Gastrocnemius medialis (tissue), 4 donors: Measurements from ENCODE around the gene DSG2. TPM values are rescaled to one million over a fixed set of nuclear protein-coding genes. Genes with fewer than 3 reads are reported as not detected.

Experiments used
- ATAC-seq, 2 donors: fragments of 150-250 bp; one replicate each; pipeline ENCODE4 v1.9.1; 2016
- DNase-seq, 2 donors: peaks; one replicate each; pipeline ENCODE4 v3.0.0-alpha.2; 2019
- H3K27ac ChIP-seq, 4 donors: fragments of 200-600 bp; sonication (generic); 1 replicate in 1 of 4; 2 replicates in 3 of 4; pipeline ENCODE4 v1.5.1; 2016 to 2018; ENCODE audit warnings: mild to moderate bottlenecking in 2 of 4, moderate library complexity in 1 of 4
- H3K27me3 ChIP-seq, 3 donors: fragments of 200-600 bp; sonication (generic) in 2 of 3; 1 replicate in 1 of 3; 2 replicates in 2 of 3; pipeline versions ENCODE4 v1.5.1 to v1.6.0; 2016 to 2019; ENCODE audit warnings: mild to moderate bottlenecking in 1 of 3, moderate library complexity in 1 of 3
- H3K36me3 ChIP-seq, 2 donors: fragments of 200-600 bp; sonication (generic) in 1 of 2; one replicate each; pipeline ENCODE4 v1.5.1; 2017 to 2018
- H3K4me1 ChIP-seq, 2 donors: fragments of 200-600 bp; sonication (generic) in 1 of 2; one replicate each; pipeline ENCODE4 v1.5.1; 2016 to 2017; ENCODE audit warnings: mild to moderate bottlenecking in 2 of 2
- H3K4me3 ChIP-seq, 4 donors: fragments of 200-600 bp; sonication (generic) in 3 of 4; 1 replicate in 1 of 4; 2 replicates in 3 of 4; pipeline ENCODE4 v1.5.1; 2016 to 2019; ENCODE audit warnings: mild to moderate bottlenecking in 2 of 4
- H3K9me3 ChIP-seq, 3 donors: fragments of 200-600 bp; sonication (generic) in 2 of 3; 1 replicate in 1 of 3; 2 replicates in 2 of 3; pipeline ENCODE4 v1.5.1; 2016 to 2019
- POLR2A ChIP-seq, 2 donors: fragments of 450-650 bp; IDR thresholded peaks; one replicate each; pipeline ENCODE4 v1.6.1; 2017; ENCODE audit warnings: antibody characterized with exemption in 2 of 2, mild to moderate bottlenecking in 2 of 2, moderate library complexity in 2 of 2
- in situ Hi-C, 4 donors: fragments of 200-750 bp; cut with MboI; loops; one replicate each; pipeline versions ENCODE4 v1.15.0 to v1.8.0; 2017; ENCODE audit warnings: low sequenced_read_pairs in 4 of 4
- intact Hi-C: fragments of 100-400 bp; cut with DNase I; formaldehyde crosslinking; loops from one replicate; pipeline ENCODE4 v1.15.1; 2023; ENCODE audit warnings: low total_unique reads
- total RNA-seq, 4 donors: library from RNA; depleted of rRNA; stranded (reverse); fragments of >200 nt; gene quantifications; one replicate each; pipeline versions ENCODE4 v1.1.0 to v1.2.3, GENCODE V29; 2016
- TF ChIP-seq, protein P1 (sequence below), 5 experiments: fragments of 450-650 bp in 3 of 5; fragments of 200-600 bp in 2 of 5; sonication (generic) in 2 of 5; IDR thresholded peaks in 4 of 5; conservative IDR thresholded peaks in 1 of 5; 1 replicate in 4 of 5; 2 replicates in 1 of 5; pipeline ENCODE4 v1.5.1; 2016 to 2019; ENCODE audit warnings: antibody characterized with exemption in 5 of 5, mild to moderate bottlenecking in 3 of 5, moderate library complexity in 3 of 5

DSG2 gene
- total RNA-seq, 4 donors from 2014 or later, result 0.61 to 3.7 (median 2.0) TPM

DNA sequence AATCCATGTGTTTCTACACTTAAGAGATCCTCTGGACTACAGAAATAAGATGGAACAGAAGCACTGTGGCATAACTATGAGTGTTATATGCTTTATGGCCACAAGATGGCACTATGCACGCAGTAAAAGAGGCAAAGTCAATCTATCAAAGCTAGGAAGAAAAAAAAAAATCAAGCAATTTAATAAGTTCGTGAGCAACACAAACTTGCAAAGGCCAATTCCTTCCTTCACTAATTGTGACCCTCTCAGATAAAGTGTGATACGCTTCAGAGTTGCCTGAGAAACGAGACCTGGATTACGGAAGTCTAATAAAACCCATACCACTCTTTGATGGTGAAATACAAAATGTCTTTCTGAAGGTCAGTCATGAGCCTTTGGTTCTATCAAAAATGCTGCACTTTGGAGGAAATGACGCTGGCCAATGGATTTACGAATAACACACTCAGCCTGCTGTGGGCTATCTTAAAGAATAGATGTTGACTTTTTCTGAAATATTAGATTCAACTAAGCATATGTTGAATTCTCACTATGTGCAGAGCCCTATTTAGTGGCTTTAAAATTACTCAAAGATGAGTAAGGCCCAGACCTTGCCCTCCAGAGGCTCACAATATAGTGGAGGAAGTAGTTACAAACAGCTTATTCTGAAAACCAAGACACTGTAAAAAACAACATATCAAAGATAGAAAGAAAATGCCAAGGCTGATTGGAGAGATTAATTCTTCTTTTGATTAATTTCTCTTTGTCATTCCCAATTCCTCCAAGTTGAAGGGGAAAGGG, 58.2 kb downstream of the DSG2 start:
- H3K4me1 ChIP-seq, result no peaks in the 10 kb centered on the region
- DNase-seq (no peak), ATAC-seq (peak; percentile 55 to 63)
- TF ChIP-seq POLR2A (IDR thresholded peaks at IDR 0.05), result no peak
- TF ChIP-seq, protein P1, sequence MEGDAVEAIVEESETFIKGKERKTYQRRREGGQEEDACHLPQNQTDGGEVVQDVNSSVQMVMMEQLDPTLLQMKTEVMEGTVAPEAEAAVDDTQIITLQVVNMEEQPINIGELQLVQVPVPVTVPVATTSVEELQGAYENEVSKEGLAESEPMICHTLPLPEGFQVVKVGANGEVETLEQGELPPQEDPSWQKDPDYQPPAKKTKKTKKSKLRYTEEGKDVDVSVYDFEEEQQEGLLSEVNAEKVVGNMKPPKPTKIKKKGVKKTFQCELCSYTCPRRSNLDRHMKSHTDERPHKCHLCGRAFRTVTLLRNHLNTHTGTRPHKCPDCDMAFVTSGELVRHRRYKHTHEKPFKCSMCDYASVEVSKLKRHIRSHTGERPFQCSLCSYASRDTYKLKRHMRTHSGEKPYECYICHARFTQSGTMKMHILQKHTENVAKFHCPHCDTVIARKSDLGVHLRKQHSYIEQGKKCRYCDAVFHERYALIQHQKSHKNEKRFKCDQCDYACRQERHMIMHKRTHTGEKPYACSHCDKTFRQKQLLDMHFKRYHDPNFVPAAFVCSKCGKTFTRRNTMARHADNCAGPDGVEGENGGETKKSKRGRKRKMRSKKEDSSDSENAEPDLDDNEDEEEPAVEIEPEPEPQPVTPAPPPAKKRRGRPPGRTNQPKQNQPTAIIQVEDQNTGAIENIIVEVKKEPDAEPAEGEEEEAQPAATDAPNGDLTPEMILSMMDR (IDR thresholded peaks at IDR 0.05 in 4 of 5, conservative IDR thresholded peaks at IDR 0.05 in 1 of 5), result peak; percentile 54 to 79 (median 75)
- H3K4me3 ChIP-seq, result no peak overlapping the region
- in situ Hi-C loops, result loop anchor here (10.0 to 25.0 kb wide), 5 partner anchors 159 to 419 kb away; no protein-coding TSS in a partner anchor
- no peak overlapping the region for H3K27ac ChIP-seq
- no peaks in the 10 kb centered on the region for H3K9me3 ChIP-seq
- intact Hi-C loops, result loop anchor here (1.0 to 5.0 kb wide), 3 partner anchors 166 to 421 kb away; no protein-coding TSS in a partner anchor
- no peaks in the 10 kb centered on the region for H3K36me3 ChIP-seq
- no peaks in the 10 kb centered on the region for H3K27me3 ChIP-seq

DNA sequence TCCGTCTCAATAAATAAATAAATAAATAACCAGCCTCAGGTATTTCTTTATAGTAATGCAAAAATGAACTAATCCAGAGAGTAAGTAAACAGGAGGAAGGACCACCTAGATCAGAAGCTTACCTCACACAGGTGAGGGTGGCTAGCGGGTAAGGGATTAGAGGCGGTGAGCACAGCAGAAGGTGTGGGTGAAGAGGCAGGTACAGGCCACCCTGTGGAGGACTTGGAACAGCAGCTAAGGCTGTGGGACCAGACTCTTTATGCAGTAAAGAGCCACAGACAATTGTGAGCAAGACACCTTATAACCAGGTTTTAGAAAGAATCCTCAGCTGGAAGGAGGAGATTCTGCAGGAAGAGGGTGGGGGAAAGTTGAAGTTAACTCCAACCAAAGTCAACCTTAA, 59.5 kb downstream of the DSG2 start:
- Histone ChIP-seq H3K27me3 (no peaks in the 10 kb centered on the region), H3K4me1 (no peaks in the 10 kb centered on the region), H3K9me3 (no peaks in the 10 kb centered on the region), H3K4me3 (no peak overlapping the region), H3K36me3 (no peaks in the 10 kb centered on the region), H3K27ac (no peak overlapping the region)
- ATAC-seq (no peak), DNase-seq (no peak)
- TF ChIP-seq, protein P1 (IDR thresholded peaks at IDR 0.05 in 4 of 5, conservative IDR thresholded peaks at IDR 0.05 in 1 of 5), result no peak
- TF ChIP-seq POLR2A (IDR thresholded peaks at IDR 0.05), result no peak
- intact Hi-C loops (loop anchor here (2.0 to 5.0 kb wide), 2 partner anchors 261 to 420 kb away; no protein-coding TSS in a partner anchor), in situ Hi-C loops (loop anchor here (10.0 to 25.0 kb wide), 5 partner anchors 157 to 417 kb away; no protein-coding TSS in a partner anchor)

DNA sequence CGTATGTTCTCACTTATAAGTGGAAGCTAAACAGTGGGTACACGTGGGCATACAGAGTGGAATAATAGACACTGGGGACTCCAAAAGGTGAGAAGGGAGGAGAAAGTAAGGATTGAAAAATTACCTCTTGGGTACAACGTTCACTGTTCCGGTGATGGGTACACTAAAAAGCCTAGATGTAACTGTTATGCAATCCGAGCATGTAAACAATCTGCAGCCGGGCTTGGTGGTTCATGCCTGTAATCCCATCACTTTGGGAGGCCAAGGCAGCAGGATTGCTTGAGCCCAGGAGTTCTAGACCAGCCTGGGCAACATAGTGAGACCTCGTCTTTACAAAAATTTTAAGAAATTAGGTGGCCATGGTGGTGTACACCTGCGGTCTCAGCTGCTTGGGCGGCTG, 60.6 kb downstream of the DSG2 start:
- no peaks in the 10 kb centered on the region for H3K27me3 ChIP-seq
- H3K4me1 ChIP-seq, result no peaks in the 10 kb centered on the region
- in situ Hi-C loops (loop anchor here (10.0 to 25.0 kb wide), 5 partner anchors 156 to 416 kb away; no protein-coding TSS in a partner anchor), intact Hi-C loops (loop anchor here (5.0 kb wide), 1 partner anchor 419 kb away; no protein-coding TSS in a partner anchor)
- DNase-seq (no peak), ATAC-seq (no peak)
- no peak overlapping the region for H3K27ac ChIP-seq
- TF ChIP-seq, protein P1 (IDR thresholded peaks at IDR 0.05 in 4 of 5, conservative IDR thresholded peaks at IDR 0.05 in 1 of 5), result no peak
- no peak for TF ChIP-seq POLR2A (IDR thresholded peaks at IDR 0.05)
- H3K36me3 ChIP-seq, result no peaks in the 10 kb centered on the region
- no peaks in the 10 kb centered on the region for H3K9me3 ChIP-seq
- H3K4me3 ChIP-seq, result no peak overlapping the region

DNA sequence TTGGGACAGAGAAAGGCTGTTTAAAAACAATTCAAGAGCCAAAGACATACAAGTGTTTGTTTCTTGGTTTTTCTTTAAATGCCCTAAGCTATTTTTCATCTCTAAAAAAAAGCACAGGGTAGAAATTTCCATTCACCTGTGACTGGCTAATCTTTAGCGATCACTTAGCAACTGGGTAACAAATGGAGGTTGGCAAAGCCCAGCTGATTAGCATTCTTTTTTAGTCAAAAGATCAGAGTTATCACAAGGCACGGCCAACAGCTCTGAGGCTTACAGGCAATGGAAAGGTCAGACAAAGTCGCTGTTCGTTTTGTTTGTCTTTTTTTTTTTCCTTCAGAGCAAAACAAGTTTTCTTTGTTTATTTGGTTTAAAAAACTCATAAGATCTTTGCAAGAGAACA, 64.7 kb downstream of the DSG2 start:
- H3K27me3 ChIP-seq, result no peaks in the 10 kb centered on the region
- ATAC-seq, result no peak
- H3K4me1 ChIP-seq, result no peaks in the 10 kb centered on the region
- no peaks in the 10 kb centered on the region for H3K9me3 ChIP-seq
- no peak for DNase-seq
- H3K27ac ChIP-seq, result no peak overlapping the region
- H3K36me3 ChIP-seq, result no peaks in the 10 kb centered on the region
- in situ Hi-C loops (loop anchor here in 3 of 4 donors (5.0 to 25.0 kb wide), 3 partner anchors 155 to 400 kb away; no protein-coding TSS in a partner anchor), intact Hi-C loops (no loop called here)
- H3K4me3 ChIP-seq, result no peak overlapping the region
- TF ChIP-seq POLR2A (IDR thresholded peaks at IDR 0.05), result no peak
- TF ChIP-seq, protein P1 (IDR thresholded peaks at IDR 0.05 in 4 of 5, conservative IDR thresholded peaks at IDR 0.05 in 1 of 5), result no peak
